BLaER1 treated with 17β-estradiol and CSF1 and Interleukin-3, amounts not matched to agents 10 nM and 100 nM (cell line): ENCODE results near the gene TIMM10.
A peak's percentile ranks its signal among the peaks of the same experiment; 100 is the strongest.

Experiments used
- H3K27ac ChIP-seq, 11 experiments: shearing (Covaris generic); formaldehyde crosslinking; 2 replicates each; pipeline ENCODE4 v1.8.1; 2022
- H3K27me3 ChIP-seq, 11 experiments: shearing (Covaris generic); formaldehyde crosslinking; 2 replicates each; pipeline ENCODE4 v1.8.1; 2022
- H3K36me3 ChIP-seq, 11 experiments: shearing (Covaris generic); formaldehyde crosslinking; 2 replicates each; pipeline ENCODE4 v1.8.1; 2022
- H3K4me1 ChIP-seq, 10 experiments: shearing (Covaris generic); formaldehyde crosslinking; 2 replicates each; pipeline ENCODE4 v1.8.1; 2022
- H3K4me2 ChIP-seq, 11 experiments: shearing (Covaris generic); formaldehyde crosslinking; 2 replicates each; pipeline ENCODE4 v1.8.1; 2022
- H3K4me3 ChIP-seq, 10 experiments: shearing (Covaris generic); formaldehyde crosslinking; 2 replicates each; pipeline ENCODE4 v1.8.1; 2022
- H3K9ac ChIP-seq, 11 experiments: shearing (Covaris generic); formaldehyde crosslinking; 2 replicates each; pipeline ENCODE4 v1.8.1; 2022
- H3K9me3 ChIP-seq, 11 experiments: shearing (Covaris generic); formaldehyde crosslinking; replicated peaks in 1 of 11; 2 replicates each; pipeline ENCODE4 v1.8.1; 2022
- H4K20me1 ChIP-seq, 11 experiments: shearing (Covaris generic); formaldehyde crosslinking; 2 replicates each; pipeline ENCODE4 v1.8.1; 2022
- Cebpa-rat ChIP-seq, 11 experiments: shearing (Covaris generic); IDR thresholded peaks; 2 replicates each; pipeline ENCODE4 v1.8.1; 2022

The TIMM10 gene

DNA sequence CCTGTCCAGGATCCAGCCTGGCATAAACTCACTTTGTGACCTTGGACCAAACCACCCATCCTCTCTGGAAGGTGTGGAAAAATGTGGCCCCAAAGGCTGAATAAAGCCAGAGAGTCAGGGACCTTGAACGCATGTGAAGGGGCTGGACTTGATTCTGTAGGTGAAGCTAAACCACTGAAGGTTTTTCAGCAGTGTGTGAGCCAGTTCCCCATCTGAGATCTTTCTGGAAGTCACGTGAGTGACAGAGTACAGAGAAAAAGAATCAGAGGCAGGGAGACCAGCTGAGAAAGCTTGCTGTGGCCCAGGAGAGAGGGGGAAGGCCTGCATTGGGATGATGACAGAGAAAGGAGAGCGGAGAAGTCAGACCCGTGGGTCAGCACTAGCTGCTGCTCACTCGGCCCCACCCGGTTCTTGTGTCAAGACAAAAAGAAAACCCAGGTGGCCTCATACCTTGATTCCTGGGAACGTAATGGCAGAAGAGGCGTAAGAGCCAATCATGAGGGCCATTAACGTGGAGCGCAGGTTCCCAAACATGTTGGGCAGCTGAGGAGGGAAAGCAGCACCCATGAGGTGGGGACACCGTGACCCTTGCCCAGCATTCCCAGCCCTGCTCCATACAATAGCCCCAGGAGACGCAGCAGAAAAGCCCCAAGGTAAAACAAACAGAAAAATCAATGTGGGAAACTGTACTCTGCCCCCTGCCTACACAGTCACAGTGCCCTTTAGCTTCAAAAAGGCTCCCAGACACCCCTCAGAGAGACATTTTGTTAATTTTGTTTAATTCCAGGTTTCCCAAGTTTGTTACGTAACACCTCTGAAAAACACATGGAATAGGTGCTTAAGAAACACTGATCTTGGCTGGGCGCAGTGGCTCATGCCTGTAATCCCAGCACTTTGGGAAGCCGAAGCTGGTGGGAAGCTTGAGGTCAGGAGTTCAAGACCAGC lies 33.0 kb downstream of the TIMM10 start:
- Histone ChIP-seq H3K4me1 (peaks cover 13 to 27% (median 20%) of the 10 kb centered on the region in 10 experiments), H3K36me3 (peaks cover 31 to 94% (median 86%) of the 10 kb centered on the region in 11 experiments; a peak in 21 of 22 replicates), H3K4me2 (no peak overlapping the region), H3K4me3 (no peak overlapping the region), H3K9me3 (no peaks in the 10 kb centered on the region), H3K27ac (no peak overlapping the region), H3K27me3 (no peaks in the 10 kb centered on the region), H4K20me1 (peaks cover 0 to 58% (median 16%) of the 10 kb centered on the region in 11 experiments; a peak in 15 of 22 replicates), H3K9ac (peak overlapping the region in 2 of 11 experiments; percentile 15 to 35; a peak in 2 of 22 replicates)
- TF ChIP-seq Cebpa-rat (IDR thresholded peaks at IDR 0.05), result peak in 3 of 11 experiments; percentile 19 to 33 (median 23); a peak in 1 of 22 replicates

DNA sequence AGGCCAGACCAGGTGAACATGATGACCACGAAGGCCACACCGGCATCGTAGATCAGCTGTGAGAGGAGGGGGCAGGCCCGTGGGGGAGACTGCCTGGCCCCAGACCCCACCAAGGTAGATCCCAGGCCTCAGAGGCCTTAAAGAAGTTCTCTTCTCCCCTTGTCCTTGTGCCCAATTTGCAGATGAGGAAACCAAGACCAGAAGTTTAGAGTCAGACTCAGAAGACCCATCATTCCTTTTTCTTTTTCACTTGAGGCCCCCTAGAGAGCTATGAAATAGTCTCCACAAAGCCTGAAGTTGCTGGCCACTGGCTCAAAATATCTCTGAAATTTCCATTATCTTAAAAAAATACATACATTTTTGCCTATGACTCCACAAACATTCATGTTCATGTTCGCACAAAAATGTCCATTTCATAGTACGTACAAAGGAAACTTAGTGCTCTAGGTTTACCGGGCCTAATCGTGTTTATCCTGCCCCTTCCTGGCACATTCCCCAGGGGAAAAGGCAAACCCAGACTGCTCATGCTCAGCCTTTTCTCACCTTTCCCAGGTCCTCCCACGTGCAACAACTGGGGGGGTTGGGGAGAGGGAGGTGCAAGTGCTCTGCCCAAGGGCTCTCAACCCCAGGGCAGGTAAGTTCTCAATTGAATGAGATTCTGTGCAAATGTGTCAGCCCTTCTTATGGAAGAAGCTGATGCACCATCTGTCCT lies 34.3 kb downstream of the TIMM10 start:
- peaks cover 0 to 45% (median 6%) of the 10 kb centered on the region in 11 experiments; a peak in 14 of 22 replicates for H4K20me1 ChIP-seq
- H3K9me3 ChIP-seq, result no peaks in the 10 kb centered on the region
- no peak overlapping the region for H3K27ac ChIP-seq
- no peaks in the 10 kb centered on the region for H3K27me3 ChIP-seq
- H3K9ac ChIP-seq, result 0 out of 22 replicates have a peak overlapping the region, but pooled peaks of 2 of the 11 experiments have one; percentile 0 to 8
- peaks cover 13 to 31% (median 21%) of the 10 kb centered on the region in 10 experiments for H3K4me1 ChIP-seq
- H3K4me3 ChIP-seq, result no peak overlapping the region
- H3K4me2 ChIP-seq, result no peak overlapping the region
- peaks cover 29 to 89% (median 81%) of the 10 kb centered on the region in 11 experiments; a peak in 21 of 22 replicates for H3K36me3 ChIP-seq
- TF ChIP-seq Cebpa-rat (IDR thresholded peaks at IDR 0.05), result no peak

DNA sequence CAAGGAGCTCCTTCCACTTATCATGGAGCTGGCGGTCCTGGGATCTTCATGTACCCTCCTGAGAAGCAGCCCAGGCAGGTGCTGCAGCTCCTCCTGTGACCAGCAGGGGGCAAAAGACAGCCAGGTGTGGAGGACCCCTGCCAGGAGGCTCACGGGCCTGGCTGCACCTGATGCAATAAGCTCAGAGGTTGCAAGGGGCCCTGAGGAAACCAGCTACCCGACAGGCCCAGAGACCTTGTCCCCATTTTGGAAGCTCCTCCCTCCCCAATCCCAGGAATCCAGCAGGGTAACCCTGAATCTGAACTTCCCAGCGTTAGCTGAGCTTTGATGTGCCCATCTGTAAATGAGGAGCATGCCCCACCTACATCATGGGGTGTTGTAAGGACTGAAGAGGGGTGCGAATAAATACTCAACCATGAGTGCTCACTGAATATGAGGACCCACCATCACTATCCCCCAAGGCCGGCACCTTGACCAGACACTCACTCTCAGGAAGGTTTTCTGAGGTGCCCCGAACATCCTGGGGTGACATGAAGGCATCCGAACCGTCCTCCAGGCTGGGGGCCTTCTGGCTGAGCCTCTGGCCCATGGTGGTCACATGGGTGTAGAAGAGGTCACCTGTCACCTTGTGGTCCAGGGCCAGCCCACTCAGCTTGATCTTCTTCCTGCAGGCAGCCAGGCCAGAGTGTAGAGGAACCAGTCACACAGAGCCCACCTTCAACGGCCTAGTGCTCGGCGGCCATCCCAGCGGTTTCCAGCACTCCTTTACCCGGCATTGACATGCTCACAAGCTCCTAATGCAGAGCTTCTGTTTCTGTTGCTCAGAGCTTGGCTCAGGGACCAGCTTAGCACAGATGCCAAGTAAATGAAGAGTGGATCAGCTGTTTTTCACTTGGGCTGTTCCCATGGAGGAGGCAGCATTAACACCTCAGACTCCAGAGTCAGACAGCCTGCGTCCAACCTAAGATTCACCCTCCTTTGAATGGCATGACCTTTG lies 36.7 kb downstream of the TIMM10 start:
- Histone ChIP-seq H3K4me1 (peaks cover 0 to 12% (median under 1%) of the 10 kb centered on the region in 10 experiments; a peak in 7 of 20 replicates), H4K20me1 (peaks cover 0 to 30% (median 0%) of the 10 kb centered on the region in 11 experiments; a peak in 6 of 22 replicates), H3K4me2 (no peak overlapping the region), H3K9me3 (no peaks in the 10 kb centered on the region), H3K36me3 (peaks cover 47 to 94% (median 87%) of the 10 kb centered on the region in 11 experiments; a peak in 21 of 22 replicates), H3K9ac (peak overlapping the region in 1 of 11 experiments; percentile 47; a peak in 1 of 22 replicates), H3K27ac (peak overlapping the region in 2 of 11 experiments; percentile 16 to 55; a peak in 3 of 22 replicates), H3K4me3 (no peak overlapping the region), H3K27me3 (no peaks in the 10 kb centered on the region)
- TF ChIP-seq Cebpa-rat (IDR thresholded peaks at IDR 0.05), result no peak

DNA sequence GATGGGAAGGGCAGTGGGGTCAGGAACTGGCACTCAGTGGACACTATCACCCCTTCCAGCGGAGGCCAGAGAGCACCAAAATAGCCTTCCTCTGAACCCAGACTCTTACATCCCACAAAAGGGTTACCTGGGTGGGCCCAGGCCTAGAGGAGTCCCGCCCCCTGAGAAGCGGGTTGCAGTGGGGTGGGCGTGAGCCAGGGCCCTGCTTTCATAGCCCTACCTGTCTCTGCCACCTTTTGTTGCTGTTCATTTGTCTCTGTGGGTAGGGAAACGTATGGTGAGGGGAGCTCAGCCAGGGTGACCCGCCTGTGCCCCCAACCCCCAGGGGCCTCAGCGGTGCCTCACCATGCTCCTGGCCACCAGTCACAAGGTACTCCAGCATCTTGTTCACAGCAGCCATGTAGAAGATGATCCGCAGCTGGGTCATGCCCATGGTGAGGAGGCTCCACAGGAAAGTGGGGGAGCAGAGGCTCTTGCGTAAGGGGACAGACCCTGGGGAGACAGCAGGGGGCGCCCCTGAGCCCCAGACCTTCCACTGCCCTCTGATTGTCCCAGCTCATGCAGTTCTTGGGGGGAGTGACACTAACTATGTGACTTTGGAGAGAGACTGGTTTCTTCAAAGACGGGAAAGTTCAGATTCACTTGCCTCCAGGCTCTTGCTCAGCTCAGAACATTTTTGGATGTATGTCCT lies 39.0 kb downstream of the TIMM10 start:
- H3K4me1 ChIP-seq, result peaks cover 0 to 12% (median 2%) of the 10 kb centered on the region in 10 experiments; a peak in 9 of 20 replicates
- H3K27me3 ChIP-seq, result no peaks in the 10 kb centered on the region
- peak in 6 of 11 experiments; percentile 33 to 79 (median 50); a peak in 9 of 22 replicates for TF ChIP-seq Cebpa-rat (IDR thresholded peaks at IDR 0.05)
- no peaks in the 10 kb centered on the region for H3K9me3 ChIP-seq
- peak overlapping the region in 5 of 11 experiments; percentile 10 to 52 (median 46); a peak in 7 of 22 replicates for H3K27ac ChIP-seq
- no peak overlapping the region for H3K4me3 ChIP-seq
- H3K9ac ChIP-seq, result peak overlapping the region in 1 of 11 experiments; percentile 24; a peak in 1 of 22 replicates
- peaks cover 0 to 26% (median 0%) of the 10 kb centered on the region in 11 experiments; a peak in 6 of 22 replicates for H4K20me1 ChIP-seq
- H3K36me3 ChIP-seq, result peaks cover 48 to 93% (median 85%) of the 10 kb centered on the region in 11 experiments
- H3K4me2 ChIP-seq, result peak overlapping the region in 1 of 11 experiments; percentile 12; a peak in 1 of 22 replicates

DNA sequence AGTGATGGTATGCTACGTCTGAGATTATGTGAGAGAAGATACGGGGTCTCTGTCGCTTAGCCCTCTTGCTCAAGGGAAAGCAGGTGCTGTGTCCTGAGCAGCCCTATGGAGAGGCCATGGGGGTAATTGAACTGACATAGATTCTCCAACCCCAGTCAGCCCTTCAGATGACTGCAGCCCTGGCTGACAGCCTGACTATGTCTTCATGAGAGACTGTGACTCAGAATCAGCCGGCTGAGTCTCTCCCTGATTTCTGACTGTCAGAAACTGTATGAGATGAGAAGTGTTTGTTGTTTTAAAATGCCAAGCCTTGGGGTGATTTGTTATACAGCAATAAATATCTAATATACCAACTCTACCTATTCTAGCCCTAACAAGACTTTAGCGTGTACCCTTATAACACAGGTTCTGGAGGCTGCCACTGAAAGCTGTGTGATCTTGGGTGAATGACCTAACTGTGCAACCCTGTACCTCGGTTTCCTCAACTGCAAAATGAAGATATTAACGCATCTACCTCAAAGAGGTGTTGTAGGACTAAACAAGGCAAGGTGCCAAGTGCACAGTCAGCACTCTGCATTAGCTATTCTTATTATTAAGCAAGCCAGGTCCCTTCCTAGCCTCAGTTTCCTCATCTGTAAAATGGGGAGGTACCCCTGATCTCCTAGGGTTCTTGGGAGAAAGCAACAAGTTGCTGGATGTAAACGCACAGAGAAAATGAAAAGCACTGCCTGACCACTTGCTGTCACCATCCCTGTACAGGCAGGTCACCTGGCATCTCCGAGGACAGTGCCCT lies 39.9 kb downstream of the TIMM10 start:
- Histone ChIP-seq H3K4me2 (no peak overlapping the region), H3K4me3 (no peak overlapping the region), H3K9me3 (no peaks in the 10 kb centered on the region), H3K4me1 (peaks cover 6 to 21% (median 10%) of the 10 kb centered on the region in 10 experiments), H3K27ac (peak overlapping the region in 2 of 11 experiments; percentile 46 to 52; a peak in 5 of 22 replicates), H4K20me1 (peaks cover 0 to 21% (median 0%) of the 10 kb centered on the region in 11 experiments; a peak in 6 of 22 replicates), H3K27me3 (no peaks in the 10 kb centered on the region), H3K36me3 (peaks cover 44 to 92% (median 83%) of the 10 kb centered on the region in 11 experiments), H3K9ac (no peak overlapping the region)
- no peak for TF ChIP-seq Cebpa-rat (IDR thresholded peaks at IDR 0.05)

DNA sequence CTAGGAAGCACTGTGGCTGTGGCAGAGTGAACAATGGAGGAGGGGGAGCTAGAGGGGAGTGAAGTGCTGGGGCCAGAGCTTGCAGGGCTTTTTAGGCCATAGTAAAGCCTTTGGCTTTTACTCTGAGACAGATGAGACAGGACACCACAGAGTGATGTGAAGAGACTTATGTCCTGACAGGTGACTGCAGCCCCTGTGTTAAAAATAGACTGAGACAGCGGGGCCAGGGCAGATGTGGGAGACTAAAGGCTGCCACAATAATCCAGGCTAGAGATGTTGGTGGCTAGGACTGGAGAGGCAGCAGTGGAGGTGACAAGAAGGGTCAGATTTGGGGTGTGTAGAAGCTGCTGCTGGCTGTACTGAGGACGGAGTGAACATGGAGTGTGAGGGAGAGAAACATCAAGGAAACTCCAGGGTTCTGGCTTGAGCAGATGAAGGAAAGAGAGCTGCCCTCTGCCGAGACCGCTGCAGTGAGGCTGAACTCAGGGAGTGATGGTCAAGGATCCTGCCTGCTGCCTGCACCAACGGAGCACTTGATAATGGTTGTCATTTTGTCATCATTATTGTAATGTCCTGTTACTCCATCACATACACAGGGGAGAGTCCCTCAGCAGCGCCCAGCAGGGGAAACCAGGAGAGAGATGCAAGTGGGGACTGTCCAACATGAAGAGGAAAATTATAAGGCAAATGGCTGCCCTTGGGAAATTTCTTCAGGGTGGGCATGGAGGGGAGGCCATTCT lies 42.5 kb downstream of the TIMM10 start:
- 0 out of 22 replicates have a peak overlapping the region, but pooled peaks of 1 of the 11 experiments have one; percentile 16 for H3K9ac ChIP-seq
- peaks cover 31 to 46% (median 34%) of the 10 kb centered on the region in 10 experiments for H3K4me1 ChIP-seq
- H3K4me3 ChIP-seq, result no peak overlapping the region
- H3K4me2 ChIP-seq, result no peak overlapping the region
- peaks cover 38 to 76% (median 70%) of the 10 kb centered on the region in 11 experiments for H3K36me3 ChIP-seq
- no peak for TF ChIP-seq Cebpa-rat (IDR thresholded peaks at IDR 0.05)
- peak overlapping the region in 3 of 11 experiments; percentile 32 to 55 (median 53); a peak in 3 of 22 replicates for H3K27ac ChIP-seq
- no peaks in the 10 kb centered on the region for H3K9me3 ChIP-seq
- H4K20me1 ChIP-seq, result peaks cover 0 to 14% (median 0%) of the 10 kb centered on the region in 11 experiments; a peak in 5 of 22 replicates
- H3K27me3 ChIP-seq, result peaks cover 0 to 4% (median 0%) of the 10 kb centered on the region in 11 experiments; a peak in 2 of 22 replicates
